Measurements from ENCODE around the gene HOXC9.
A peak's percentile ranks its signal among the peaks of the same experiment; 100 is the strongest.

The HOXC9 gene

GRCh38 chr12:54046809-54047159 is 46.8 kb downstream of the HOXC9 start:
- CTCF ChIA-PET: interaction anchor here (0.7 kb wide), 1 partner anchor 10 kb away, joined by 3 read pairs; no protein-coding TSS in a partner anchor
- H3K9me3 ChIP-seq (ENCODE audit: control insufficient read depth, insufficient read depth, low read depth, low read length): no peaks in the 10 kb centered on the region
- H3K4me1 ChIP-seq (ENCODE audit: control insufficient read depth, insufficient read depth, low read length): peaks cover 58% of the 10 kb centered on the region
- H3K27ac ChIP-seq (ENCODE audit: extremely low read depth, low read depth, low read length): no peak overlapping the region
- peaks cover 4 to 29% of the 10 kb centered on the region in 2 experiments for H3K36me3 ChIP-seq (ENCODE audit: control insufficient read depth in 2 of 2, insufficient read depth in 1 of 2, low read length in 2 of 2)
- H3K4me3 ChIP-seq (ENCODE audit: low read depth, low read length): no peak overlapping the region
- TF ChIP-seq ZSCAN18 (tag by site-specific recombination; IDR thresholded peaks at IDR 0.05) (no peak), ZBTB6 (tag by site-specific recombination; IDR thresholded peaks at IDR 0.05) (peak; percentile 80), ZNF660 (tag by site-specific recombination; IDR thresholded peaks at IDR 0.05) (no peak), ZNF830 (tag by site-specific recombination; IDR thresholded peaks at IDR 0.05; ENCODE audit: low read depth) (no peak), BCL11A (tag by site-specific recombination; IDR thresholded peaks at IDR 0.05; ENCODE audit: low read depth) (no peak), ZNF140 (tag by site-specific recombination; IDR thresholded peaks at IDR 0.05) (no peak), BCL11B (tag by site-specific recombination; IDR thresholded peaks at IDR 0.05; ENCODE audit: low read depth) (no peak)
- POLR2A ChIA-PET: no interaction called here

- TF ChIP-seq ZNF211 (tag by site-specific recombination; IDR thresholded peaks at IDR 0.05; ENCODE audit: low read depth) (no peak), ZNF843 (tag by site-specific recombination; IDR thresholded peaks at IDR 0.05) (no peak), ZNF707 (tag by site-specific recombination; IDR thresholded peaks at IDR 0.05) (no peak), KLF9 (tag by site-specific recombination; IDR thresholded peaks at IDR 0.05; ENCODE audit: low read depth) (no peak), ZNF623 (tag by site-specific recombination; IDR thresholded peaks at IDR 0.05) (no peak), PRDM6 (tag by site-specific recombination; IDR thresholded peaks at IDR 0.05) (no peak), ZNF23 (tag by site-specific recombination; IDR thresholded peaks at IDR 0.05; ENCODE audit: borderline replicate concordance) (no peak), ZNF404 (tag by site-specific recombination; IDR thresholded peaks at IDR 0.05) (no peak), ZNF776 (tag by site-specific recombination; IDR thresholded peaks at IDR 0.05; ENCODE audit: borderline replicate concordance) (no peak), ZNF184 (tag by site-specific recombination; IDR thresholded peaks at IDR 0.05) (no peak), ZNF621 (tag by site-specific recombination; IDR thresholded peaks at IDR 0.05) (no peak), ZNF747 (tag by site-specific recombination; IDR thresholded peaks at IDR 0.05) (no peak), PRDM4 (tag by site-specific recombination; IDR thresholded peaks at IDR 0.05) (no peak), YY1 (tag by site-specific recombination; IDR thresholded peaks at IDR 0.05) (no peak), ZNF704 (tag by site-specific recombination; IDR thresholded peaks at IDR 0.05) (no peak)
- ChIA-PET POLR2A (no interaction called here), CTCF (interaction anchor here (0.7 kb wide), 1 partner anchor 10 kb away, joined by 3 read pairs; no protein-coding TSS in a partner anchor)
- H3K36me3 ChIP-seq (ENCODE audit: control insufficient read depth in 2 of 2, insufficient read depth in 1 of 2, low read length in 2 of 2): peaks cover 4 to 29% of the 10 kb centered on the region in 2 experiments
- no peak overlapping the region for H3K27ac ChIP-seq (ENCODE audit: extremely low read depth, low read depth, low read length)
- no peaks in the 10 kb centered on the region for H3K9me3 ChIP-seq (ENCODE audit: control insufficient read depth, insufficient read depth, low read depth, low read length)
- peaks cover 58% of the 10 kb centered on the region for H3K4me1 ChIP-seq (ENCODE audit: control insufficient read depth, insufficient read depth, low read length)
- no peak overlapping the region for H3K4me3 ChIP-seq (ENCODE audit: low read depth, low read length)
These were observed 47.4 kb downstream of the HOXC9 start for GRCh38 chr12:54047160-54047963.

Measured in HEK293 (cell line).